Calu3 (cell line): ENCODE results near the gene FGGY. TPM values are rescaled to one million over a fixed set of nuclear protein-coding genes. Genes with fewer than 3 reads are reported as not detected.

Source experiments
- BruUV-seq: library from RNA; stranded (reverse); fragments of 400-500 nt; replicated peaks from 2 replicates; lab custom pipeline; 2021; lab: Mats Ljungman, UMichigan
- CTCF ChIA-PET: fragments of 300-600 bp; sonication (Branson Sonifier 250); formaldehyde crosslinking; loops from one replicate; lab custom pipeline; 2022; ENCODE audit warnings: antibody characterized with exemption; lab: Charles Lee
- DNase-seq: peaks from one replicate; pipeline ENCODE4 v3.0.0; 2022
- H3K27ac Mint-ChIP-seq: one replicate; pipeline ENCODE4 v1.8.0; 2022; ENCODE audit warnings: mixed read lengths; ENCODE audit not compliant: unreplicated experiment
- H3K27me3 Mint-ChIP-seq: one replicate; pipeline ENCODE4 v1.8.0; 2022; ENCODE audit warnings: mixed read lengths; ENCODE audit not compliant: unreplicated experiment
- H3K36me3 Mint-ChIP-seq: one replicate; pipeline ENCODE4 v1.8.0; 2022; ENCODE audit warnings: mild to moderate bottlenecking, moderate library complexity, mixed read lengths; ENCODE audit not compliant: insufficient read depth, unreplicated experiment
- H3K4me1 Mint-ChIP-seq: one replicate; pipeline ENCODE4 v1.8.0; 2022; ENCODE audit warnings: mild to moderate bottlenecking, low read depth, mixed read lengths; ENCODE audit not compliant: unreplicated experiment
- H3K4me3 Mint-ChIP-seq: one replicate; pipeline ENCODE4 v1.8.0; 2022; ENCODE audit warnings: mild to moderate bottlenecking, low read depth, moderate library complexity, mixed read lengths; ENCODE audit not compliant: unreplicated experiment
- H3K9me3 Mint-ChIP-seq: one replicate; pipeline ENCODE4 v1.8.0; 2022; ENCODE audit warnings: low read depth, mixed read lengths; ENCODE audit not compliant: unreplicated experiment
- intact Hi-C: fragments of 100-400 bp; cut with micrococcal nuclease; formaldehyde crosslinking; loops from one replicate; pipeline ENCODE4 v1.10.0; 2022; ENCODE audit not compliant: unreplicated experiment
- total RNA-seq: library from RNA; stranded (reverse); gene quantifications from 2 replicates; pipeline ENCODE4 v1.2.3, GENCODE V29; 2022
- TF ChIP-seq, protein P1 (sequence below): fragments of 200-600 bp; IDR thresholded peaks from one replicate; pipeline ENCODE4 v1.8.0; 2022; ENCODE audit warnings: antibody characterized with exemption; ENCODE audit not compliant: unreplicated experiment

The FGGY gene
- total RNA-seq, 1 experiment from 2014 or later, result 11.1 TPM

GRCh38 chr1:59761443-59761842, 464.5 kb downstream of the FGGY start:
- intact Hi-C loops, result loop anchor here (10.0 kb wide), 1 partner anchor 1217 kb away; the partner anchor contains the start of gene OMA1
- TF ChIP-seq, protein P1, sequence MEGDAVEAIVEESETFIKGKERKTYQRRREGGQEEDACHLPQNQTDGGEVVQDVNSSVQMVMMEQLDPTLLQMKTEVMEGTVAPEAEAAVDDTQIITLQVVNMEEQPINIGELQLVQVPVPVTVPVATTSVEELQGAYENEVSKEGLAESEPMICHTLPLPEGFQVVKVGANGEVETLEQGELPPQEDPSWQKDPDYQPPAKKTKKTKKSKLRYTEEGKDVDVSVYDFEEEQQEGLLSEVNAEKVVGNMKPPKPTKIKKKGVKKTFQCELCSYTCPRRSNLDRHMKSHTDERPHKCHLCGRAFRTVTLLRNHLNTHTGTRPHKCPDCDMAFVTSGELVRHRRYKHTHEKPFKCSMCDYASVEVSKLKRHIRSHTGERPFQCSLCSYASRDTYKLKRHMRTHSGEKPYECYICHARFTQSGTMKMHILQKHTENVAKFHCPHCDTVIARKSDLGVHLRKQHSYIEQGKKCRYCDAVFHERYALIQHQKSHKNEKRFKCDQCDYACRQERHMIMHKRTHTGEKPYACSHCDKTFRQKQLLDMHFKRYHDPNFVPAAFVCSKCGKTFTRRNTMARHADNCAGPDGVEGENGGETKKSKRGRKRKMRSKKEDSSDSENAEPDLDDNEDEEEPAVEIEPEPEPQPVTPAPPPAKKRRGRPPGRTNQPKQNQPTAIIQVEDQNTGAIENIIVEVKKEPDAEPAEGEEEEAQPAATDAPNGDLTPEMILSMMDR, result no peak
- H3K4me3 Mint-ChIP-seq, result no peak overlapping the region
- H3K27me3 Mint-ChIP-seq, result no peaks in the 10 kb centered on the region
- CTCF ChIA-PET, result no interaction called here
- no peaks in the 10 kb centered on the region for H3K36me3 Mint-ChIP-seq
- no peak overlapping the region for H3K27ac Mint-ChIP-seq
- no TSS peak for BruUV-seq
- no peaks in the 10 kb centered on the region for H3K9me3 Mint-ChIP-seq
- DNase-seq, result no peak
- H3K4me1 Mint-ChIP-seq, result peaks cover 8% of the 10 kb centered on the region

- intact Hi-C loops, result loop anchor here (10.0 kb wide), 1 partner anchor 1219 kb away; the partner anchor contains the start of gene OMA1
- no peak for DNase-seq
- peaks cover 8% of the 10 kb centered on the region for H3K4me1 Mint-ChIP-seq
- H3K27me3 Mint-ChIP-seq, result no peaks in the 10 kb centered on the region
- CTCF ChIA-PET, result no interaction called here
- no peak overlapping the region for H3K4me3 Mint-ChIP-seq
- no peaks in the 10 kb centered on the region for H3K36me3 Mint-ChIP-seq
- H3K27ac Mint-ChIP-seq, result no peak overlapping the region
- TF ChIP-seq, protein P1, result no peak
- no TSS peak for BruUV-seq
- H3K9me3 Mint-ChIP-seq, result no peaks in the 10 kb centered on the region
Observed at GRCh38 chr1:59763418-59763817, 466.5 kb downstream of the FGGY start.

DNA sequence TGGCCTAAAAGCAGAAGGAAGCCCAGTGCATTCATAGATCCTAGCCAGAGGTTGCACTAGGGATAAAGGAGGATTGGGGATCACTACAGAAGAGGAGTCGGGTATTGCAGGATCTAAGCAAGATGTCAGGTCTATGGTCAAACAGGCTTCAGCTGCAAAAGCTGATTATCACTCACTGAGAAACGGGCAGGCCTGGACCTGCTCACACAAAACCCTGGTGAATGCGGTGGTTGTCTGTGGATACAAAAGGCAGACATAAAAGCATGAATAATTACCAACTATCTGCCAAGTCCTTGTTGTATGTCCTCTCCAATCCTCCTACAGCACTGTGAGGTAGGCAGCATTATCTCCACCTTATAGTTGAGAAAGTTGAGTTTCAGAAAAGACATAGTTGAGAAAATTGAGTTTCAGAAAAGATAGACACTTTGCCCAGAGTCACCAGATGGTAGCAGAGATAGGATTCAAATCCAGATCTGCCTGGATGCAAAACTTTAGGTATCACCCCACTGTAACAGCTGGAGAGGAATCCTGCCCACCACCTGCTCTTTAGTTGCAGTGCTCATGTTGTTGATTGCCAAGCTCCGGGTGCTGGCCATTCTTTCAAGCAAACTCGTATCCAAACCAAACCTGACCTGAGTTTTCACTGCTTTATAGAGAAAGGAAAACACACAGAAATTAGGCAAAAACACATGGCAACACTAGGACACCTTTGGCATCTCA, 468.3 kb downstream of the FGGY start:
- TF ChIP-seq, protein P1, result no peak
- intact Hi-C loops, result loop anchor here (10.0 kb wide), 1 partner anchor 1220 kb away; the partner anchor contains the start of gene OMA1
- BruUV-seq, result no TSS peak
- no peak for DNase-seq
- no peaks in the 10 kb centered on the region for H3K4me1 Mint-ChIP-seq
- no peaks in the 10 kb centered on the region for H3K9me3 Mint-ChIP-seq
- no peak overlapping the region for H3K4me3 Mint-ChIP-seq
- H3K27me3 Mint-ChIP-seq, result no peaks in the 10 kb centered on the region
- no peak overlapping the region for H3K27ac Mint-ChIP-seq
- CTCF ChIA-PET, result no interaction called here
- H3K36me3 Mint-ChIP-seq, result no peaks in the 10 kb centered on the region

- Mint-ChIP-seq H3K4me3 (no peak overlapping the region), H3K4me1 (peaks cover 1% of the 10 kb centered on the region), H3K27ac (no peak overlapping the region), H3K36me3 (no peaks in the 10 kb centered on the region), H3K27me3 (no peaks in the 10 kb centered on the region), H3K9me3 (no peaks in the 10 kb centered on the region)
- TF ChIP-seq, protein P1, result no peak
- intact Hi-C loops, result loop anchor here (10.0 kb wide), 1 partner anchor 1222 kb away; the partner anchor contains the start of gene OMA1
- no TSS peak for BruUV-seq
- DNase-seq, result no peak
- CTCF ChIA-PET, result no interaction called here
Observed at GRCh38 chr1:59766227-59766855, 469.4 kb downstream of the FGGY start.
